Anterior cingulate cortex (tissue), 58 donors: Measurements from ENCODE around the gene MAST4.
A peak's percentile ranks its signal among the peaks of the same experiment; 100 is the strongest.

ENCODE experiments used
- DNase-seq, 58 donors: peaks; one replicate each; lab custom pipeline; 2025; lab: John Stamatoyannopoulos, UW

The MAST4 gene

DNA sequence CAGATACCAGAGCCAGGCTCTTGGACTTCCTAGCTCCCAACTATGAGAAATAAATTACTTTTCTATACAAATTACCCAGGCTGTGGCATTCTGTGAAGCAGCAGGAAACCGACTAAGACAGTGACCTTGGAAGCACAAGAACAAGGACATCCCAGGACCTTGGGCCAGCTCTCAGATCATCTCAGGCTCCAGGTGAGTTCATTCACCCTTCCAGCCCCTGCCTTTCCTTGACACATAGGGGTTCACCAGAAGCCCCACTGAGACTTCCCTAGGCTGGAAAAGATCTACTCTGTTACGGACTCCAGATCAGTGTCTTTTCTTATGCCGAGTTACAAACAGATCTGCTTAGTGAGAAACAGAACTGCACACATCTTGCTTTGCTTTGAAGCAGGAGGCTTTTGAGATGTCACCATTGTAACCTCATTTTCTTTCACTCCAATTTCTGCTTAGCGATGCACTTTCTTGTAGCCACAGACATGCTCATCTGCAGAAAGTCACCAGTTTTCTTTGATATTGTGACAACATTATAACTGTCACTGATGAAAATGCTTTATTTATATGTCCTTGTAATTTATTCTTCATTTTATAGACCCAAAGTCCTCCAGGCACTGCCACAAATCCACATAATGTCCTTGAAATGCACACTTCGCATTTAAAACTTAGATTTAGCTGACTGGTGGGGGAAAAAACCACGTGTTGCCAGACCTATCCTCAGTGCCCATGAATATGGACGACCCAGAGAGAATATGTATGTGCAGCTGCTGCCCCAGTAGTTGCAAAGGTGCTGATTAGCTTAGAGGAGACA is 592.3 kb downstream of the MAST4 start:
- DNase-seq: no peak

DNA sequence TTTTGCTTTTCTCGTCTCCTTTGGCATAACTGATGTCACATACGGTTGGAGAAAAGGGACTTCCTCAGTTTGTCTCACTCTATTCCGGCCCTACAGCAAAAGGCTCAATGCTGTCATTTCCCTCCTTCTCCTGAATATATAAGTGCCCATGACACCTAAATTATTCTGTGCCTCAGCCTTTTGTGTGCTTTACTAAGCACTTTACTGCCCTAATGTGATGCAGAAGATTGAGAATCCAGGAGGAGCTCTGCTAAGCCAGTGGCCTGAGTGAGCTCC is 592.8 kb downstream of the MAST4 start:
- DNase-seq: no peak

DNA sequence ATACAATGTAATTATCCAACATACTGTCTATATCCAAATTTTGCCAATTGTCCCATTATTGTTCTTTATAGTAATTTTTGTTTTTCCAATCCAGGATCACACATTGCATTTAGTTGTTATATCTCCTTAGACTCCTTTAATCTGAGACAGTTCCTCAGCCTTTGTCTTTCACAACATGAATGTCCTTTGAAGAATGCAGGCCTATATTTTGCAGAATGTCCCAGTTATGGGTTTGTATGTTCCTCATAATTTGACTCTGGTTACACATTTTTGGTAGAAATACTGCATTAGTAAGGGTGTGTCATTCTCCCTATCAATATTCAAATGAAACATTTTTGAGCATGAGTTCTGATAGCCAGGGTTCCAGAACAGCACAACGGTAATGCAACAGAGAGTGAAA is 593.7 kb downstream of the MAST4 start:
- no peak for DNase-seq

DNA sequence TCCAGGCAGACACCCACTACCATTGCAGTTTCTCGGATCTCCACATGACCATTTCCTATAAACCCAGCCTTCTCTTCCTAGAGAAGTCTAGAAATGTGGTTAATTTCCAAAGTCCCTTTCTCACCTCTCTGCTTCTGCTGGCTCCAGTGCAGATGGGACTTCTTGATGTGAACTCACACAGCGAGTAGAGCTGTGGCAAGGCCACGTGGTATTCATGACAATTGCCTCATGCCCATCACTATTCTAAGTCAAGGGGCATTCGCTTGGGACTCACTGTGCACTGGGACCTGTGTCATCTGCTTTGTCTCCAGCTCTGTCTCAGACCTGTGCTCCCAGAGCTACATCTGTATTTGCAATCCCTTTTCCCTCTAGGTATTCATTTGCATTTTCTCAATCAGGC is 594.2 kb downstream of the MAST4 start:
- no peak for DNase-seq

DNA sequence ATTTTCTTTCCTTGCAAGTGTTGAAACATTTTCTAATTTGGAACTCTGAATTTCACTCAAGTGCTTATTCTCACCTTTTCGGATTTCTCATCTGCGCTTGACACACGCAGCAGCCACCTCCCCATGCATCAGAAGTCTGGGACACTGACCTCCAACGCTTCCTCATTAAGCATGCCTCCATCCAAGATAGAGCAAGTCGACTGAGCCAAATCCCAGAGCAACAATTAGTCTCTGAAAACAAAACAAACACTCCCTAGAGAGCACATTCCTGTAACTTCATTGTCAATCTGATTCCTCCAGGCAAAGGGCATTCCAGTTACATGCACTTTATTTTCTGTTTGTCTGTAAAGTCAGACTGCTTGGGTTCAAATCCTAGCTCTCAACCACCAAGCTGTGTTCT is 594.7 kb downstream of the MAST4 start:
- no peak for DNase-seq

DNA sequence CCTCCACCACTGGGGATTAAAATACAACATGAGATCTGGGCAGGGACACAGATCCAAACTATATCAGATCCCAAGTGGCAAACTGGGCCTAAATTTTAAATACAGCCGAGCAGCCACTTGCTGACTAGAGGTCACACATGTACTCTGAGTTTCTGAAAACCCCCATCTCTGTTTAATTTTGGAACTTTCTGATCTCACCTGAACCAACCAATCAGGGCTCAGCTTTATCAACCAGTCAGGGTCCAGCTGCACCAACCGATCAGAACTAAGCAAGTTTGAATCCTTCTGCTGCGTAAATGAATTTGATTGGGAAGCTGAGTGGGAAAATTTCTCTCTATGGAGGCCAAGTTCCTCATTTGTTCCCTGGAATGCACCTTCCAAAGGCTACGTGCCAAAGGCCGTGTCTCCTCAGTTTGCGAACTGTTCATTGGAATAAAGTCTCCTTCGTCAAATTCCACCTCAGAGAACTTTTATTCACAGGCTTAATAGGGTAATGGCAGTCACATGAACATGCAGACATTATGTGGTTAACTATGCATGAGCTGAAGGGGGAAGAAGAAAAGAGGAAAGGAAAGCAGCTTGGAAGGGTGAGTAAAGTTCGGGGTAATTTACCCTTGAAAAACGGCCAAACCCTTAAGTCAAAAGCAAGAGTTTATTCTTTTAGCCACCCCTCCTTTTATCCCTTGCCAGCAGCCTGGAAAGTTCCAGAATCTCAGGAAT is 596.7 kb downstream of the MAST4 start:
- peak in 7 of 58 donors; percentile 9 to 76 (median 32) for DNase-seq

DNA sequence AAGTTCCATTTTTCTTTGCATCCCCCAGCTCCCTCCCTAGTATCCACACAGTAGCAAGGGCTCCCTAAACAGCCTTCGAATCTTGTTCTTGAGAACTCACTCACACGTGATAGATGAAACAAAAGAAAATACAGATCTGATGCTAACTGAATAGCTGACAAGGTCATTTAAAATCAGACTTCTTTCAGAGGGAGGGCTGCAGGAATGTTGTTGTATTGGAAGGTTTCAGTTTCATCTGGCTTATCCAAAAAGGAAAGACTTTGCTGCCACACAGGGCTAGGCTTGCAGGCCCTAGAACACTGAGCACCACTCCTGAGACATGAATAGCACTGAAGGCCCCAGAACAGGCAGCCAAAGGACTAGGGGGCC is 597.2 kb downstream of the MAST4 start:
- DNase-seq: peak in 1 of 58 donors; percentile 34

DNA sequence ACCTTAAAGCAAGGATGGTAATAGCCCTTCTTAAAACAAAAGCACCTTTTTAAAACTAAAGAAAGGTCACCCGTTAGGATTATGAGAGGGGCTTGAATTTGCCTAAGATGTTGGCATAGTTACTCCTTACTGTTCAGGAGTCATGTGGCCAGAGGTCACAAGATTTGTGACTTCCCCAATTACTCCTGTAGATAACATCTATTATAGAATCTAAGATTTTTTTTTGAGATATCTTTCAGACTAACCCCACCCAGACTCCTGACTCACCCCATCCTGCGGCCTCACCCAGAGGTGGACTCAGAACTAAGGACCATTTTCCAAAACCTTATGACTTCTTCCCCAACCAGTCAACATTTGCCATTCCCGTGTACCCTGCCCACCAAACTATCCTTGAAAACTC is 598.0 kb downstream of the MAST4 start:
- DNase-seq: no peak

DNA sequence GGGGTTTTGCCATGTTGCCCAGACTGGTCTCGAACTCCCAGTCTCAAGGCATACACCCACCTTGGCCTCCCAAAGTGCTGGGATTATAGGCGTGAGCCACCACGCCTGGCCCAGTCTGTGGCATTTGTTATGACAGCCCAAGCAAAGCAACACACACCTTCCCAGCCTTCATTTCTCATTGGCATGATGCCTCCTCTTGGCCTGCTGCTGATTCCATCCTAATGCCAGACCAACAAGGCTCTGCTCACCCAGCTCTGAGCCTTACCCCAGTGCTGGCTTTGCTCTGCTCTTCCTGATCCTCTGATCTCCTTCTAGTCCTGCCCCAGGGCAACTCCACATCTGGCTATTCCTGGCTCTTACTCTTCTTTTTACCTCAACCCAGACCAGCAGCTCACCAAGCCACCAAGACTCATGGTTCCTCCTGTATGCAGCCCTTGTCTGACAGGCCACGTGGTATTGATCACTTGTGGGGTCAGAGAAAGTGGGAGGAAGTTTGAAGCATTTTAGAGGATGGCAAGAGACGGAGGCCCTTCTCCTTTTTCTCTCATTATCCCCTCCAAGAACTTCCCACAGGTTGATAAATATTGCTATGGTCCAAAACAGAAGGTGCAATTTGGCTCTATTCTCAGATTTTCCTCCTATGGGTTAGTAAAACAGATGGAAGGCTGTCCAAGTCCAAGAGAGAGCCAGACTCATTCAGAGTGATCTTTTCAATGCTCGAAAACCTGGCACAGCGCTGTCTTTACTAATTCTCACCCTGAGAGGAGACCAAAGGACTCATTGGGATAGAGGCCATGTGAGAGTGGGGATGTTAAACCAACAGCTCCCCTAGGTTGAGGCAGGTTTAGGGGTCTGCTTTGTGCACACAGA is 599.4 kb downstream of the MAST4 start:
- DNase-seq: peak in 2 of 58 donors; percentile 16 to 20

DNA sequence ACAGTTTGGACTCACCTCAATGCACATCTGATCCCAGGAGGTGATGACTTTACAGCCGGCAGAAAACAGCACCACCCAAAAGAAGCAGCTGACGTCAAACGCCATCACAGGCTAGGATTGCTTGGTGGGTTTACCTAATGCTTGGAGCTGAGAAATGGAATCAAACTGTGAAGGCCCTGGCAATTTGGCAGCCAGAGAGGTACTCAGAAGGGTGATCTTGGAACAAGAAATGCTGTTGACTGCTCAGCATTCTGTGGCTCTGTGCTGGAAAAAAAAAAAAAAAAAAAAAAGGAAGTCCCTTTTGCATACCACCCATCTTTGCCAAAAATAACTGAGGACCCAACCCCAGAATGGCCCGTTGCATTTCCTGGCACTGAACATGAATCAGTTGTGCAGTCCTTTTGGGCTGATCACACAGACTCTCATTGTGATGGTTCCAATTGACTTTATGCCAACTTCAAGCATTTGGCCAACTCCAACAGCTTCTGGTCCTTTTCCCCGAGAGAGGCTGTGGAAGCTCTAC is 600.4 kb downstream of the MAST4 start, which contains the start of gene CD180:
Gene CD180 (minus strand): TSS at position 263 of the 523 bp plus-strand sequence. CDS start 158 bp downstream, at position 105.
- peak in 47 of 58 donors; percentile 11 to 91 (median 60) for DNase-seq

DNA sequence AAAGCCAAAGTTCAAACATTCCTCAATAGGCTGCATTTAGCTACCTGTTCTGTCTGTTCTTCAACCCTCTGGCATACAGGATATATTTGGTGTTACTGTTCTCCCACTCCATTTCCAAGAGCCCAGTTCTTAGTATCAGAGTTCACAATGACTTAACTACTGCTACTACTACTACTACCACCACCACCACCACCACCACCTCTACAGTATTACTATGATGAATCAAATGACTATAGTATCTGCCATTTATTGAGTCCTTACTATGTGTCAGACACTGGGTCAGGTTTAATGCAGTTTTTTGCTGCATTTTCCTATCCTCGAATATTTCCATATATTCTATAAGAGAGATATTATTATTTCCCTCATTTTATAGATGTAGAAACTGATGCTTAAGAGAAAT is 601.3 kb downstream of the MAST4 start:
- DNase-seq: no peak

DNA sequence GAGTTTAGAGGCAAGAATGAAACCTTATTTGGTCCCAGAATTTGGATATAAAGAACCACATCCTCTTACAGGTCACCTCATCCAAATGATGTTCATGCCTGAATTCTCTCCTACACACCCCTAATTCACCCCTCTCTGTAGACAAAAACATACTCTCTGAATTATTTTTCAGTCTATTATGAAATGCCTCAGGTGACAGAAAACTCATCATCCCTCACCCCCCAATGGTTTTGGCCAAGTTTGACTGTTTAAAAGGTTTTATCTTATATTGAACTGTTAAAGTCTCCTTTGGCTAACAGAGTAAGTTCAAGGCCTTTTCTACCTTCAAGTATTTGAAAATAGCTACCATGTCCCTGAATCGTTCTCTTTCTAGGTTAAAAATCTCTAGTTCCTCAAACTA is 602.7 kb downstream of the MAST4 start:
- no peak for DNase-seq

DNA sequence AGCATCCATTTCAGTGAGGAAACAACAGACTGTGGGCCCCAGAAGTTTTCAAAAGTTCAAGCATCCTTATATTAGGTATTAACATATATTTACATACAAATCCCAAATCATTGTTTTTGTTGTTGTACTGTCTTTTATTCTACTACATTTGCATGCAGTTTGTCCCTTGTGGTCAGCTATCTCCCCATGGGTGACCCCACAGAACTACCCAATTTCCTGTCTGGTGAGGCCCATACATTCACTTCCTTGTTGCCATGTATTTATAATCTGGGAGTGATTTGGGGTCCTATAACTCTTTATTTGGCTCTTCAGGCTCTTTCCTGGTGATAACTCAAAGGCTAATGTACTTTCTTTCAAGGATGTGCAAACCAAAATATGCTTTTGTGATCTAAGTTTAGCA is 603.7 kb downstream of the MAST4 start:
- no peak for DNase-seq

DNA sequence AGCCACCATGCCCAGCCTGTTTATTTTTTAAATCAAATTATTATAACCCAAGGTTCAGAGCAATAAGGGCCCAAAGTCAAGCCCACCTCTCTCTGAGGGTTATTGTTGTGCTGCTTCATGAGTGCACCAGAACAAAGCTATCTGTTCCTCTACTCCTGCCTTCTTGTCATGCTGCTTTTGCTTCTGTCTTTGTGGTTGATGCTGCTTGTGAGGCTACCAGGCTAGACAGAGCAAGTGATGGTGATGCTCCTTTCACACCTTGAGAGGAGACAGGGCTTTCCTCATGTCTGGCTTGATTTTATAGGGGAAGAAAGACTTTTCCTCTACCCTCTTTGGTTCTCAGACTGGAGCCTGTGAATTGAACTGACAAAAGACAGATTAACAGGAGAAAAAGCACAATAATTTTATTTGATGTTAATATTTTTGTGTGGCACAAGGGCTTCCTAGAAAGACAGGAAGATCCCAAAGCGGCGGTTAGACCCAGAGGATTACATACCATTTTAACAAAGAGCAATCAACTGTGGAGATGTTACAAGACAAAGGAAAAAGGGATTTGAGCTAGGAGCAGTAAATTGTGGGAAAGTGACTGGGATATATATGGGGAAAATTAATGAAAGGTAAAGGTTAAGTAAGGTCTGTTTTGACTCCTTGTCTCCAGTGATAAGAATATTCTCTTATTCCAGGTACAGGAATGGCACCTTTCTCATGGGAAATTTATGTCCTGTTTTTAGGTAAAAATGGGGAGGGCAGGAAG is 604.8 kb downstream of the MAST4 start:
- DNase-seq: no peak

DNA sequence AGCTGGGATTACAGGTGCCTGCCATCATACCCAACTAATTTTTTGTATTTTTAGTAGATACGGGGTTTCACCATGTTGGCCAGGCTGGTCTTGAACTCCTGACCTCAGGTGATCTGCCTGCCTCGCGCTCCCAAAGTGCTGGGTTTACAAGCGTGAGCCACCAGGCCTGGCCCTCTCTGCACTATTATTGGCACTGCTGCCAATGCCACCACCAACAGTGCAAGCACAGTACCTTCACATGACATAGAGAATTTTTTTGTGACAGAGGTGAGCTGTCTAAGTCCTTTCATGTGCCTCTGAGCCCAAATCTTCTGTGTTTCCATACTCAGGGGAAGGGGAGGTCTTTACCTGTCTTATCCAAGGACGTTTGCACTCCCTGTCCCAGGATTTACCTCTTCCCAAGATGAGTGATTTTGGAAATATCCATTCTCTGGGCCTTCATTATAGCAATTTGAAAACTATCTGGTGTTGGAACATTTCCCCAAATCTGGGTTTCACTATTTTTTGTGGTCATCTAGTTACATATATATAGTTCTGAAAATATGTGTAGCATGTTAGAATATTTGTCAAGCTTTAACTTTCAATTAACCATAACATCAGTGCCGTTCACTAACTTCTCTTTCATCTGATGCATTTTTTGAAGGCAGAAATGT is 605.8 kb downstream of the MAST4 start:
- no peak for DNase-seq

DNA sequence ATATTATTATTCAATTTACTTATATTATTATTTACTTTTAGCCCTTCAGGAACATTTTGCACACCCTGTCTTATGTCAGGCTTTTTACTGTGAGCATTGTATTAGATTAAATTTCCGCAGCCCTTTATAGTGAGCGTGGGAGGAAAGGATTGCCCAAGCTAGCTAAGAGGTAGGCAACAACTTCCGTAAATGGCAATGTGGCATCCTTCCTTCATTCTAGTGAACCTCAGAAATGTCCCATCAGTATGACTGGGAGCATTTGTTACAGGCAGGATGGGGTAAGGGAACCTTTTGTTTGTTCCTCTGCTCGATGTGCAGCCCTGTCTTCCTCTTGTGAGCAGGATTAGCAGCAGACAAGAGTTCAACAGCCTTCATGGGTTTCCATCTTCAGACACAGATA is 606.6 kb downstream of the MAST4 start:
- DNase-seq: no peak

DNA sequence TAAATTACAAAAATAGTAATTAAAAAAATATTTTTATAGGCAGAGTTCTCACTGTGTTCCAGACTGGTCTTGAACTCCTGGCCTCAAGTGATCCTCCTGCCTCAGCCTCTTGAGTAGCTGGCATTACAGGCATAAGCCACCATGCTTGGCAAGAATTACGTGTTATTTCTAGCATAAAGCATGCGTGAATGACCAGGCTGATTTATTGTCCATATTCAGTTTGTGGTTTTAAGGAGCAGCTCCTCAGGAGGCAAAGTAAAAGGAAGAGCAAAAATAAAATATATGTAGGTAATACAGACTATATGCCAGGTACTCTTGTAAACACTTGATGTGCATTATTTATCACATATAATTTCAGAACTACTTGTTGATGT is 607.5 kb downstream of the MAST4 start:
- DNase-seq: no peak

DNA sequence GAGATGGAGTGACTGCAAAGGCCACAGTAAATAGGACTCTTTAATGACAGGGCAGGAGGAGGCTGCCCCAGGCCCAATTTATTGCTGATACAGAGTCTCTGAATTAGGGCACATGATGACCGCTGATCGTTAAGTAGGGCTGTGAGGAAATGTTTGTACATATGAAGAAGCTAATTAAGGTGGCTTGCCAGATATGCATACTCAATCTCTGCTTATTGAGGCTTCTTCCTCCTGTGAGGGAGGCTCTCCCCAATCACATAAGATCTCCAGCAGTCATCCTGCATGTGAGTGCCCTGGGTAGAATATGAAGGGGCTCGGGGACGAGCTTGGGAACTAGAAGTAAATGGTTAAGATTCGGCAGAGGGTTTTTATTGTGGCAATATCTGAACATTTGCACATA is 608.6 kb downstream of the MAST4 start:
- no peak for DNase-seq

DNA sequence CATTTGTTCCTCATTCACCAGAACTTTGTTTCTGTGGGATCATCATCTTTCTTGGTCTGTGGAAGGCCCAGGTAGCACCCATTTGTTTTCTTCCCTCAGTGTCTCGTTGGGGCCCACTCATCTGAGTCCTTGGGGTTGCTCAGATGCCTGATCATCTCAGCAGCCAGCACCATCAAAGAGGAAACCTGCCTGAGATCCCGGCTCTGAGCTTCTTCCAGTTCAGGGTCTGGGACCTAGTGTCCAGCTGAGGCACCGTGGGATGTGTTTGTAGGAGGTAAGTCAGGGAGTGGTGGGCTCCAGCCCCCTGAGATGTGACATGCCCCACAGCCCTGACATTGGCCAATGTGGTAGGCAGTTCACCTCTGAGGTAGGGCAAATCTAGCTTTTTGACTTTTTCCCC is 609.8 kb downstream of the MAST4 start:
- DNase-seq: no peak

DNA sequence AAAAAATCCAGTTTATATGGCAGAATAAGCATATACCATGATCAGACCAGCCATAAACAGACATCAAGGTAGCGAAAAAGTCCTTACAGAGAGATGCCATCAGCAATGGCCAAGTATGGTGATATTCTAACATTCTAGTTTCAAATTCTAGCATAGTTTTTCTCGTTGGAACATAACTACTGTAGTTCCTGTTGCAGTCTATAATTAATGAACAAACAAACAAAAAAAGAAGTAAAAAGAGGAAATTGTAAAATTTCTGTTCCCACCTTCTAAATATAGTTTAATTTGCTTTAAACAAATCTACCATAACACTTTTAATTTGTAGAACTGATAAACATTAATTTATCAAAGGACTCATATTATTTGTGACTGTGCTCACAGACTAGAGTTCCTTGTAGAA is 610.3 kb downstream of the MAST4 start:
- DNase-seq: no peak
